Smooth muscle cell (in vitro differentiated cells): Measurements from ENCODE around the gene PGBD5. TPM values are rescaled to one million over a fixed set of nuclear protein-coding genes. Genes with fewer than 3 reads are reported as not detected.

Experiments used
- DNase-seq: peaks from one replicate; lab custom pipeline; 2025; ENCODE audit not compliant: unreplicated experiment; lab: John Stamatoyannopoulos, UW
- H2AFZ ChIP-seq: fragments of 200-600 bp; sonication (generic); 2 replicates; pipeline ENCODE4 v1.6.0; 2016; ENCODE audit warnings: antibody characterized with exemption, low read depth, mild to moderate bottlenecking
- H3F3A ChIP-seq: fragments of 200-600 bp; sonication (generic); 2 replicates; pipeline ENCODE4 v1.6.0; 2017; ENCODE audit warnings: antibody characterized with exemption, low read depth
- H3K27ac ChIP-seq: fragments of 200-600 bp; sonication (generic); 2 replicates; pipeline ENCODE4 v1.5.1; 2016; ENCODE audit warnings: low read depth, mild to moderate bottlenecking
- H3K27me3 ChIP-seq: fragments of 200-600 bp; sonication (generic); 2 replicates; pipeline ENCODE4 v1.6.1; 2016; ENCODE audit warnings: low read depth, mild to moderate bottlenecking
- H3K36me3 ChIP-seq: fragments of 200-600 bp; sonication (generic); 2 replicates; pipeline ENCODE4 v1.5.1; 2016; ENCODE audit warnings: low read depth
- H3K4me1 ChIP-seq: fragments of 200-600 bp; sonication (generic); 2 replicates; pipeline ENCODE4 v1.5.1; 2016; ENCODE audit warnings: low read depth
- H3K4me2 ChIP-seq: fragments of 200-600 bp; sonication (generic); 2 replicates; pipeline ENCODE4 v1.6.0; 2016; ENCODE audit warnings: mild to moderate bottlenecking
- H3K4me3 ChIP-seq: fragments of 200-600 bp; sonication (generic); 2 replicates; pipeline ENCODE4 v1.5.1; 2016; ENCODE audit warnings: mild to moderate bottlenecking
- H3K79me2 ChIP-seq: fragments of 200-600 bp; sonication (generic); 2 replicates; pipeline ENCODE4 v1.6.0; 2016; ENCODE audit warnings: low read depth, mild to moderate bottlenecking
- H3K9ac ChIP-seq: fragments of 200-600 bp; sonication (generic); 2 replicates; pipeline ENCODE4 v1.6.0; 2016; ENCODE audit warnings: low read depth
- H3K9me3 ChIP-seq: fragments of 200-600 bp; sonication (generic); replicated peaks from 2 replicates; pipeline ENCODE4 v1.5.1; 2016; ENCODE audit warnings: low read depth
- H4K20me1 ChIP-seq: fragments of 200-600 bp; sonication (generic); 2 replicates; pipeline ENCODE4 v1.6.0; 2016; ENCODE audit warnings: low read depth
- WGBS: methylation state at CpG from one replicate; pipeline ENCODE4 v1.1.7; 2016; ENCODE audit warnings: low lambda C conversion rate; 5-methylcytosine and 5-hydroxymethylcytosine counted together
- polyA plus RNA-seq: library from polyadenylated mRNA; unstranded; fragments of >200 nt; fragmentation: Nextera tagmentation; extraction: Ambion mirVana; gene quantifications from 2 replicates; pipeline ENCODE4 v1.2.1, GENCODE V29; 2016
- total RNA-seq: library from RNA; depleted of rRNA; stranded (reverse); fragments of >200 nt; gene quantifications from 2 replicates; pipeline ENCODE4 v1.2.3, GENCODE V29; 2014
- TF ChIP-seq, protein P1 (sequence below): fragments of 200-600 bp; sonication (generic); IDR thresholded peaks from 2 replicates; pipeline ENCODE4 v1.5.1; 2017; ENCODE audit warnings: borderline replicate concordance, mild to moderate bottlenecking, antibody characterized with exemption; ENCODE audit not compliant: insufficient read depth, poor library complexity, severe bottlenecking

The PGBD5 gene
- total and polyA plus RNA-seq, 2 experiments from 2014 or later, result 0.83 to 0.94 TPM

DNA sequence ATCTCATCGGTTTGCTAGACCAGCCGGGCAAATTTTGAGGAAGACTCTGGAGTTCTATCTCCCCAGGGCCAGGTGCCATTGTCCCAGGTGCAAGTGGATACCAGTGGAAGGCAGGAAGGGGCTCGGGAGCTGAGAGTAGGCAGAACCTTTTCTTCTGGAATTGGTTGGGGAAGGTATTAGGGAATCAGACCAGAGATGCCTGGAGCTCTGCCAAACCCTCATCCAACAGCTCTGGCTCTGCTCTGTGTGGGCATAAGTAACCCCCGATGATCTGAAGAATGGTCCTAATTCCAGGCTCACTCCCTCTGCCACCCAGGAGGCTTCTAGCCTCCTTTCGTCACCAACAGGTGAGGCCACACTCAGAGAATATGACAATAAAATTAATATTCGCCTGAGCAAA is 69.9 kb downstream of the PGBD5 start:
- DNase-seq, result no peak
- Histone ChIP-seq H3K9ac (no peak overlapping the region), H3K4me3 (no peak overlapping the region)

DNA sequence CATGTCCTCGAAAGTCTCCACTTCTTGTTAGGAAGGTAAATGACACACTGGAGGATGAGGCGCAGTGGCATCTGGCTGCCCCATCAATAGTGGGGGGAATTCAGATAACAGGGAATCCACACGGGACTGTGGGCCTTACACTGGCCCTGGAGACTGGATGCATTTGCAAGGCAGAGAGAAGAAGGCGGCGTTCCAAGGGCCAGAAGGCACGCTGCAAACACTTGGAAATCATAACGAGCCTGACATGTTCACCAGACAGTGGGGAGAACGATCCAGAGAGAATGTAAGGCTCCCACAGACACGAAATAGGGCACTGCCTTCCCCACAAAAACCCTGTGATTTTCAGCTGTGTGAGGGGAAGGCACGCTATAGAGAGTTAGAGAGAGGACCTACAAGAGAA is 70.5 kb downstream of the PGBD5 start:
- TF ChIP-seq, protein P1, sequence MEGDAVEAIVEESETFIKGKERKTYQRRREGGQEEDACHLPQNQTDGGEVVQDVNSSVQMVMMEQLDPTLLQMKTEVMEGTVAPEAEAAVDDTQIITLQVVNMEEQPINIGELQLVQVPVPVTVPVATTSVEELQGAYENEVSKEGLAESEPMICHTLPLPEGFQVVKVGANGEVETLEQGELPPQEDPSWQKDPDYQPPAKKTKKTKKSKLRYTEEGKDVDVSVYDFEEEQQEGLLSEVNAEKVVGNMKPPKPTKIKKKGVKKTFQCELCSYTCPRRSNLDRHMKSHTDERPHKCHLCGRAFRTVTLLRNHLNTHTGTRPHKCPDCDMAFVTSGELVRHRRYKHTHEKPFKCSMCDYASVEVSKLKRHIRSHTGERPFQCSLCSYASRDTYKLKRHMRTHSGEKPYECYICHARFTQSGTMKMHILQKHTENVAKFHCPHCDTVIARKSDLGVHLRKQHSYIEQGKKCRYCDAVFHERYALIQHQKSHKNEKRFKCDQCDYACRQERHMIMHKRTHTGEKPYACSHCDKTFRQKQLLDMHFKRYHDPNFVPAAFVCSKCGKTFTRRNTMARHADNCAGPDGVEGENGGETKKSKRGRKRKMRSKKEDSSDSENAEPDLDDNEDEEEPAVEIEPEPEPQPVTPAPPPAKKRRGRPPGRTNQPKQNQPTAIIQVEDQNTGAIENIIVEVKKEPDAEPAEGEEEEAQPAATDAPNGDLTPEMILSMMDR, result no peak
- Histone ChIP-seq H3F3A (no peaks in the 10 kb centered on the region), H3K27ac (no peak overlapping the region), H3K79me2 (no peaks in the 10 kb centered on the region), H3K4me2 (no peak overlapping the region), H3K27me3 (no peaks in the 10 kb centered on the region), H3K36me3 (no peaks in the 10 kb centered on the region), H3K4me1 (no peaks in the 10 kb centered on the region), H3K4me3 (no peak overlapping the region), H4K20me1 (no peaks in the 10 kb centered on the region), H3K9me3 (no peaks in the 10 kb centered on the region), H3K9ac (no peak overlapping the region), H2AFZ (no peak overlapping the region)
- 90% methylated on average over 10 of the region's 10 CpGs for WGBS
- DNase-seq, result no peak

More for the DNA sequence above, 69.9 kb downstream of the PGBD5 start:
- Histone ChIP-seq H3F3A (no peaks in the 10 kb centered on the region), H3K79me2 (no peaks in the 10 kb centered on the region), H2AFZ (no peak overlapping the region), H3K9me3 (no peaks in the 10 kb centered on the region), H3K27me3 (no peaks in the 10 kb centered on the region), H3K27ac (no peak overlapping the region), H3K4me1 (no peaks in the 10 kb centered on the region), H4K20me1 (no peaks in the 10 kb centered on the region), H3K4me2 (no peak overlapping the region), H3K36me3 (no peaks in the 10 kb centered on the region)
- TF ChIP-seq, protein P1, result no peak
- 90% methylated on average over 6 of the region's 6 CpGs for WGBS

DNA sequence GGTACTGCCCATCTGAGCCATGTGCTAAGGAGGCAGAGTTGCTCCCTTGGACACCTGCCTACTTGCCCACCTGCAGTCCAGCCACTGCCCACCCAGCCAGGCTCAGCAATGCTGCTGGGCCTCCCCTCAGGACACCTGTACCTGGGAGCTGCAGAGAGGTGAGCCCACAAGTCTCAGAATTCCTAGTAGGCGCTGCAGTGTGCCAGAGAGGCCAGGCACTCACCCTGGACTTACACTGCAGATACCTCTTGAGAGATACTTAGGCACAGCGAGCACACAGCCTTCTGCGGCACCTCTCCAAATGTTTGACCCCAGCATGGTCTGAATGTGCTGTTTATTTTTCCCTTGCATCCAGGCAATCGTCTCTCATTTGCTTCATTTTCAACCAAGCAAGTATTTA is 71.0 kb downstream of the PGBD5 start:
- Histone ChIP-seq H3K9me3 (no peaks in the 10 kb centered on the region), H3K36me3 (no peaks in the 10 kb centered on the region), H2AFZ (no peak overlapping the region), H3K4me1 (no peaks in the 10 kb centered on the region), H3K79me2 (no peaks in the 10 kb centered on the region), H3K4me3 (no peak overlapping the region), H3K27ac (no peak overlapping the region), H4K20me1 (no peaks in the 10 kb centered on the region), H3F3A (no peaks in the 10 kb centered on the region), H3K9ac (no peak overlapping the region), H3K27me3 (no peaks in the 10 kb centered on the region), H3K4me2 (no peak overlapping the region)
- WGBS, result 98% methylated on average over 4 of the region's 4 CpGs
- DNase-seq, result no peak
- TF ChIP-seq, protein P1, result no peak

DNA sequence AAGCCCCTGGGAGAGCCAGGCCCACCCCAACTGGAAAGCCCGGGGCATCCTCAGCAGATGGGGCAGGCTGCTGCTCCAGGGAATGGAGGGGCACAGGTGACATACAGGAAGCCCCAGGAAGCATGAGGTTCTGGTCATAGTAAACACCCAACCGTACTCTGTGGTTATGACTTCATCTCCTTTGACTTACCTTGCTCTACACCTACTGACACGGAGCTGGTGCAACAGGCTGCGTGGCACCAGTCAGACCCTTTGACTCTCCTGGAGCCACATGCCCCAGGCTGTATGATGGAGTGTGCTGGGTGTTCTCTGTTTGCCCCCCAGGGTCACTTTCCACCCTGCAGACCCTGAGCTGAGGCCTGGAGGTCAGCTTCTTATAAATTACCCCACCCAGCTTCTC is 72.1 kb downstream of the PGBD5 start:
- no peaks in the 10 kb centered on the region for H3K9me3 ChIP-seq
- H3K27me3 ChIP-seq, result no peaks in the 10 kb centered on the region
- H4K20me1 ChIP-seq, result no peaks in the 10 kb centered on the region
- H3K9ac ChIP-seq, result no peak overlapping the region
- WGBS, result 81% methylated on average over 4 of the region's 4 CpGs
- no peak overlapping the region for H3K4me3 ChIP-seq
- TF ChIP-seq, protein P1, result no peak
- no peak for DNase-seq
- no peak overlapping the region for H3K4me2 ChIP-seq
- no peaks in the 10 kb centered on the region for H3K36me3 ChIP-seq
- no peaks in the 10 kb centered on the region for H3F3A ChIP-seq
- H3K79me2 ChIP-seq, result no peaks in the 10 kb centered on the region
- H3K4me1 ChIP-seq, result no peaks in the 10 kb centered on the region
- H2AFZ ChIP-seq, result no peak overlapping the region
- no peak overlapping the region for H3K27ac ChIP-seq
